HG03060 (cell line): Measurements from ENCODE around the gene COPG2.

ENCODE experiments used
- ATAC-seq: cut with Tn5 transposase; IDR thresholded peaks from one replicate; pipeline ENCODE4 v1.9.1; 2021; ENCODE audit warnings: low read depth, moderate number of reproducible peaks; ENCODE audit not compliant: unreplicated experiment

Gene COPG2

DNA sequence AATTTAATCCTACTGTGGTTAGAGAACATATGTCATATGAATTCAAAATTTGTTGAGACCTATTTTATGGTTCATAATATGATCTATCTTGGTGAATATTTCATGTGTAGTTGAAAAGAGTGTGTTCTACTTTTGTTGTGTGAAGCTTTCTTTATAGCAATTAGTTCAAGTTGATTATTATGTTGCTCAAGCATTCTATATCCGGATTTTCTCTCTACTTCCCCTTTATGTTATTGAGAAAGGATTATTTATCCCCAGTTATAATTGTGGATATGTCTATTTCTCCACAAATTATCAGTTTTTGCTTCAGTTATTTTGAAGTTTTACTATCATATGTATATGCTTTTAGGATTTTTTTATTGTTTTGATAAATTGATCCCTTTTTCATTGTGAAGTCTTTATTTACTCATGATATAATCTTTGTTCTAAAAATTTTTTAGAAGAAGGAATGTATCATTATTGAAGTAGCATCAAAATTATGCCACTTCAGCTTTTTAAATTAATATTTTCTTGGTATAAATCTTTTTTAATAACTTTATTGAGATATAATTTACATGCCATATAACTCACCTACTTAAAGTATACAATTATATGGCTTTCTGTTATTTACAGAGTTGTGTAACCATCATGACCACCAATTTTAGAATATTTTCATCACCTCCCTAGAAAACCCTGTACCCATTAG, 188.7 kb downstream of the COPG2 start:
- ATAC-seq = no peak

GRCh38 chr7:130478991-130479390, 189.6 kb downstream of the COPG2 start:
- ATAC-seq = no peak

DNA sequence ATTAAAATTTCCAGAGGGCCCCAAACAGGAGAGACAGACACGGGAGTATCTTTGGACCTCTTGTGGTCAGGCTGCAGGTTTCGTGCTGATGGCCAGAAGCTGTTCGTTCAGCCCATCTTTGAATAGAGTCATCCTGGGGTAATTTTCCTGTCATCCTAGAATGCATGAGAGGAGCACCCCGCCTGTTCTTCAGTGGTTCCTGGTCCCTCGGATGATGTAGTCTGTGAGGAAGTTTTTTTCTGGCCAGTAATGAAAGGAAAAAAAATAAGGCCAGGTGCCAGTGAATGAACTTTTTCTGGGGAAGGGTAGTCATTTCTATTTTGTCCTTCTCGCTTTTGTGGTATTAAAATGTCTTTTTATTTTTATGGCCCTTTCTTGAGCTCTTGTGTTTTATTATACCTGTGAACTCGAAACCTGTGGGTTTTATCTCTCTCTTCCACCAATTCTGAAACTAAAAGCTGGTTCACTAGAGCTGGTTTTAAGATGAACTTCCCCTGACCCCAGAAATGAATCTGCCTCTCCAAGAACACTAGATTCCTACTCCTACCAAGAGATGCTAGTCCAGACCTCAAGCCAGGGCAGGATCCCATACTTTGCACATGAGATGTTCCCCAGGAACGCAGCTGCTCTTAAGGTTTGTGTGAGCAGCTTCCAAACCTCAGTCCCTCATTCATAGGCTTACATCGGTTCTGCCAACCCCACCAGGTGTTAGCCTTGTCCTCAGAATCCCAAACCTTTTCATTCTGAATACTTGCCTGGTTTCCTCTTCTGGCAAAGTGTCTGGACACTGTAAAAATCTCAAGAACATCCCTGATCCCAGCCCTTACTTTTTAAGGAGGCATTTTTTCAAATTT, 192.0 kb downstream of the COPG2 start:
- no peak for ATAC-seq

- ATAC-seq = no peak
Measured at GRCh38 chr7:130475776-130476175, 192.8 kb downstream of the COPG2 start.

DNA sequence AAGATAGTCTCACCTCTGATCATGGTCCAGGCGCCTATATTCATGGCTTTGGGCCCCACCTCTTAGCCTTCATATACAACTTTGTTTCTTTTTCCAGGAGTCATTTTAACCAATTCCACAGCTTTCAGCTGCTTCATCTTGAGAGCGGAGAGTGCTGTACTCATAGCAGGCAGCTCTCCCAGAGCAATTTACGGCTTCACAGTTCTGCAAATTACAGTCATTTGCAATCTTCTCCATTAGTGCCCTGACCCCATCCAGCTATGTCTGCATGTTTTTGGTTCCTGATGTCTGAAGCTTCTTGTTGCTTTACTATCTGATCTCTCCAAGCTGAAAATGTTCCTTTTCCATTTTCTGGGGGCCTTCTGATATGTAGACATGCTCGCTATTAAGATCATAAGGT, 194.7 kb downstream of the COPG2 start:
- no peak for ATAC-seq

DNA sequence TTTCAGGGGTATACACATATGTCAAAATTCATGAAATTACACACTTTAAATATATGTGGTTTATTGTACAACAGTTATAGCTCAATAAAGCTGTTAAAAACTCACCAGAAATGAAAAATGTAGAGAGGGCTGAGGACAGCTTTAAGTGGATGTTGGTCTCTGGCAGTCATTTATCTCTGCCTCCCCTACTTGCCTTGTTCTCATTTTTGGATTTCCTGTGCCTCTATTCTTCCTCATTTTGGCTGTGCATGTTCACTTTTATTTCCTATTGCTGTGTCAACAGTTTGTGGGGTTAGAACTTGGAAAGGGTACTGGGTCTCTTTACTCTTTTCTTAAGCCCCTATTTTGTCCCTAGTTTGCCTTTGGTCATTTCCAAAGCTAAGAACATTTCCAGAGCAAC, 195.3 kb downstream of the COPG2 start:
- no peak for ATAC-seq

GRCh38 chr7:130471974-130472373, 196.6 kb downstream of the COPG2 start:
- no peak for ATAC-seq

- ATAC-seq = no peak
Measured at GRCh38 chr7:130468612-130469011, 199.9 kb downstream of the COPG2 start.

DNA sequence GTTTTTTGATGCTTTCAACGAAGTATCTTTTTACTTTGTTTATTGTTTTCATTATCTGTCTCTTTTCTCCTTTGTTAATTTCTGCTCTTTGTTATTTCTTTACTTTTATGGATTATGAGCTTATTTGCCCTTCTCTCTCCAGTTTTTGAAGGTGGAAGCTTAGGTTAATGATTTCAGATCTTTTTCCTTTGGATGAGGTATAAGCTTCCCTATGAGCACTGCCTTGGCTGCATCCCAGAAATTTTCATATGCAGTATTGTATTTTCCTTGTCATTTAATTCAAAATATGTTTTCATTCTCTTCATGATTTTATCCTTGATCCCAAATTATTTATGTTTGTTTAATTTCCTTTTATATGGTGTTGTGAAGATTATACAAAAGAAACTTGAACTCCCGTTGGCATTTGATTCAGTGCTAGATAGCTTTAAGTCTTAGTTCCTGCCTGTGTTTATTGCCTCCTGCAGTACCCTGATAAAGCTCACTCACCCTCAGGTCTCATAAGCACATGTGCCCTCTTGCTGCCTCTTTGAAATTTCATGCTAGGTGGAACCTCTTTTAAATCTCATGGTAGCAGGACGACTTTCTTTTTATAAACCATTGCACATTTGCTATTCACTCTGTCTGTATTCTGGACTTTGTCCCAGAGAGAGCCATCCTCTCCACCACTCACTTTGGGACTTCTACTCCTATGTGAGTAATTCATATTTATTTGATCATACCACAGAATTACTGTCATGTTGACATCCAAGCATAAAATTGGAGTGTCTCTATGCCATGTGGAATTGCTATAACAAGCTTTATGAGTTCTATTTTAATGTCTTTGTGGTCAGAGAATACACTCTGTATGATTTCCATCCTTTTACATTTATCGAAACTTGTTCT, 204.8 kb downstream of the COPG2 start:
- ATAC-seq = no peak

DNA sequence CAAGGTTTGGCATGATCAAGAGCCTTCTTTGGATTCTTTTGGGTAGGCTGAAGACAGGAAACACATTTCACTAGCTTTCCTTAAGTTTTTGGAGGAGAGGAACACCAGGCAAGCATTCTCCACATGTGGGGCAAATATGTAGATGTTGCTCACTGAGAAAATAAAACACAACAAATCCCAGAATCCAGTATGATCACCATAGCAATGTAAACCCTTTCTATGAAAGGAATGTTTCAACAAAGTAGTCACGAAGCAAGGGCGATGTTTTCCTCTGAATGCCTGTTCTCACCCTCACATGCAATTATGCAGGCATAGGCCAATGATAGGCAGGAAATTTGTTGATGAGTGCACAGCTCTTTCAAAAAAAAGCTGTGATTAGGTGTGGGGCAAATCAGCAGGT, 207.3 kb downstream of the COPG2 start:
- no peak for ATAC-seq

GRCh38 chr7:130458257-130458656, 210.3 kb downstream of the COPG2 start:
- ATAC-seq = no peak
